ENCODE results near the gene PLCXD1.
"Not testable (repeated sequence)": the region's sequence is repeated elsewhere in the genome, so short reads cannot be mapped to it uniquely, and the experiment has no call there.

PLCXD1 gene, protein sequence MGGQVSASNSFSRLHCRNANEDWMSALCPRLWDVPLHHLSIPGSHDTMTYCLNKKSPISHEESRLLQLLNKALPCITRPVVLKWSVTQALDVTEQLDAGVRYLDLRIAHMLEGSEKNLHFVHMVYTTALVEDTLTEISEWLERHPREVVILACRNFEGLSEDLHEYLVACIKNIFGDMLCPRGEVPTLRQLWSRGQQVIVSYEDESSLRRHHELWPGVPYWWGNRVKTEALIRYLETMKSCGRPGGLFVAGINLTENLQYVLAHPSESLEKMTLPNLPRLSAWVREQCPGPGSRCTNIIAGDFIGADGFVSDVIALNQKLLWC

DNA sequence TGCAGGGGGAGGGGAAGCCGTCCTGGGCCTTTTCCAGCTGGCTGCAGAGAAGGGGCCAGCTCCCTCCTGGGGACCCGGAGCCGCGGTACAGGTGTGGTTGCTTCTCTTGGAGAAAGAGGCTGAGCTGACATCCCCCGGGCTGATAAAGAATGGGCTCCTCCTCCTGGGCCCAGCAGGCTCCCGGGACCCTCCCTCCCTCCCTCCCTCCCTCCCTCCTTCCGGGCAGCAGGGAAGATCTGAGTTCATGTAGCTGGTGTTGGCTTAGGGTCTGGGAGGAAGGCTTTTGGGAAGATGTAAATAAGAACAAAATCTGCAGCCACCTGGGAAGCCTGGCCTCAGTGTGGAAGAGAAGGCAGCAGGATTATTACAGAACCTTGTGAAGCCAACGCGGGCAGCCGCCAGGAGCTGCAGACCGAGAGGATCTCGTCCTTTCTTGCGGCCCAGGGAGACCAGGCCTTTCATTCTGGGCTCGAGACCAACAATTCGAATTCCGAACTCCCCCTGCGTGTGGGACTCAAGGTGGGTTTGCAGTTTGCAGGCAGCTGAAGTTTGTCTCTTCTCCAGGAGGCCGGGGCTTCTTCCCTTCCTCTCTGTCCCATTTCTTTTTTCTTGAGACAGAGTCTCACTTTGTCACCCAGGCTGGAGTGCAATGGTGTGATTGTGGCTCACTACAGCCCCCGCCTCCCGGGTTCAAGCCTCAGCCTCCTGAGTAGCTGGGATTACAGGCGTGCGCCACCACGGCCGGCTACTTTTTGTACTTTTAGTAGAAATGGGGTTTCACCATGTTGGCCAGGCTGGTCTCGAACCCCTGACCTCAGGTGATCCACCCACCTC lies at the start of gene PLCXD1:
TSS of gene PLCXD1 (plus strand) at position 216 of the 834 bp plus-strand sequence. CDS start 2,807 bp downstream, outside the sequence.
- peak within 1 kb of the TSS; percentile 38 for H3K4me3 ChIP-seq (ENCODE audit: control insufficient read depth, low read depth, low read length)
- no peak for TF ChIP-seq CTCF (conservative IDR thresholded peaks at IDR 0.05; ENCODE audit: control insufficient read depth, insufficient read depth, low read depth, low read length)
- DNase-seq (ENCODE audit: low read depth) = no peak

GRCh38 chrX:231637-232277 lies 49.4 kb upstream of the PLCXD1 start:
- not testable (repeated sequence) for DNase-seq (ENCODE audit: low read depth); H3K4me3 ChIP-seq (ENCODE audit: control insufficient read depth, low read depth, low read length)

- not testable (repeated sequence) for DNase-seq (ENCODE audit: low read depth); H3K4me3 ChIP-seq (ENCODE audit: control insufficient read depth, low read depth, low read length)
Measured at GRCh38 chrX:232278-232655, 48.9 kb upstream of the PLCXD1 start.

GRCh38 chrX:236201-236600 lies 45.0 kb upstream of the PLCXD1 start:
- not testable (repeated sequence) for DNase-seq (ENCODE audit: low read depth); H3K4me3 ChIP-seq (ENCODE audit: control insufficient read depth, low read depth, low read length)

DNA sequence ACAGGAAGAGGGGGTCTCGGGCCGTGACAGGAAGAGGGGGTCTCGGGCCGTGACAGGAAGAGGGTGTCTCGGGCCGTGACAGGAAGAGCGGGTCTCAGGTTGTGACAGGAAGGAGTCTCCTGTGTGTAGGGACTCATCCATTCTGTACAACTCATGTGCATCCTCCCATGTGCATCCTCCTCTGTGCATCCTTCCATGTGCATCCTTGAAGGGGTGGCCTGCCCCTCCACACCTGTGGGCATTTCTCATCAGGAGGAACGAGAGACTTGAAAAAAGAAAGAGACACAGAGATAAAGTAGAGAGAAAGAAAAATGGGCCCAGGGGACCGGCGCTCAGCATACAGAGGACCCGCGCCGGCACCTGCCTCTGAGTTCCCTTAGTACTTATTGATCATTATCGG lies 30.2 kb upstream of the PLCXD1 start:
- no peak overlapping the region for H3K4me3 ChIP-seq (ENCODE audit: control insufficient read depth, low read depth, low read length)
- no peak for DNase-seq (ENCODE audit: low read depth)
- TF ChIP-seq CTCF (conservative IDR thresholded peaks at IDR 0.05; ENCODE audit: control insufficient read depth, insufficient read depth, low read depth, low read length) = no peak

- not testable (repeated sequence) for H3K4me3 ChIP-seq (ENCODE audit: control insufficient read depth, low read depth, low read length); DNase-seq (ENCODE audit: low read depth)
Measured at GRCh38 chrX:251396-252243, 29.6 kb upstream of the PLCXD1 start.

DNA sequence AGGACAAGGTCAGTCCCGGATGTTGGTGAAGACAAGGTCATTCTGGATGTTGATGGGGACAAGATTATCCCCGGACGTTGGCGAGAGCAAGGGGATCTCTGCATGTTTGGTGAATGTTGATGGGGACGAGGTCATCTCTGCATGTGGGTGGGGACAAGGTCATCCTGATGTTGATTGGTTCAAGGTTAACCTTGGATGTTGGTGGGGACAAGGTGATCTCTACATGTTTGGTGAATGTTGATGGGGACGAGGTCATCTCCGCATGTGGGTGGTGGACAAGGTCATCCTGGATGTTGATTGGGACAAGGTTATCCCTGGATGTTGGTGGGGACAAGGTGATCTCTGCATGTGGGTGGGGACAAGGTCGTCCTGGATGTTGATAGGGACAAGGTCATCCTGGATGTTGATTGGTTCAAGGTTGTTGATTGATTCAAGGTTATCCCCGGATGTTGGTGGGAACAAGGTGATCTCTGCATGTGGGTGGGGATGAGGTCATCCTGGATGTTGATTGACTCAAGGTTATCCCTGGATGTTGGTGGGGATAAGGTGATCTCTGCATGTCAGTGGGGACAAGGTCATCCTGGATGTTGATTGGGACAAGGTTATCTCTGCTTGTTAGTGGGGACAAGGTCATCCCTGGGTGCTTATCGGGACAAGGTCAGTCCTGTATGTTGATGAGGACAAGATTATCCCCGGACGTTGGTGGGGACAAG lies 28.8 kb upstream of the PLCXD1 start:
- no peak for DNase-seq (ENCODE audit: low read depth)
- no peak for TF ChIP-seq CTCF (conservative IDR thresholded peaks at IDR 0.05; ENCODE audit: control insufficient read depth, insufficient read depth, low read depth, low read length)
- H3K4me3 ChIP-seq (ENCODE audit: control insufficient read depth, low read depth, low read length) = no peak overlapping the region

- TF ChIP-seq CTCF (conservative IDR thresholded peaks at IDR 0.05; ENCODE audit: control insufficient read depth, insufficient read depth, low read depth, low read length) = no peak
- no peak for DNase-seq (ENCODE audit: low read depth)
Measured at GRCh38 chrX:252957-253291, 28.3 kb upstream of the PLCXD1 start.

More at GRCh38 chrX:252957-253291, 28.3 kb upstream of the PLCXD1 start:
- H3K4me3 ChIP-seq (ENCODE audit: control insufficient read depth, low read depth, low read length) = no peak overlapping the region

Measured in fibroblast of mammary gland (primary cell).